IPS DF 4.7 (cell line): ENCODE data around the gene SSBP2.
"Not testable (repeated sequence)": the region's sequence is repeated elsewhere in the genome, so short reads cannot be mapped to it uniquely, and the experiment has no call there.

ENCODE experiments used
- DNase-seq: peaks from one replicate; pipeline ENCODE4 v3.0.0-alpha.2; 2013; ENCODE audit warnings: low spot score; ENCODE audit errors: extremely low read depth

The SSBP2 gene

GRCh38 chr5:81429985-81430384 lies 320.9 kb downstream of the SSBP2 start:
- DNase-seq, result no peak

GRCh38 chr5:81429363-81429762 lies 321.5 kb downstream of the SSBP2 start:
- DNase-seq, result no peak

- DNase-seq, result no peak
Measured at GRCh38 chr5:81428861-81429260, 322.0 kb downstream of the SSBP2 start.

- DNase-seq, result no peak
Measured at GRCh38 chr5:81428446-81428845, 322.5 kb downstream of the SSBP2 start.

- DNase-seq, result no peak
Measured at GRCh38 chr5:81427566-81427965, 323.3 kb downstream of the SSBP2 start.

GRCh38 chr5:81426359-81427030 lies 324.4 kb downstream of the SSBP2 start:
- DNase-seq, result no peak

GRCh38 chr5:81425569-81425968 lies 325.3 kb downstream of the SSBP2 start:
- DNase-seq, result no peak

- no peak for DNase-seq
Measured at GRCh38 chr5:81424728-81425127, 326.2 kb downstream of the SSBP2 start.

GRCh38 chr5:81422671-81423070 lies 328.2 kb downstream of the SSBP2 start:
- no peak for DNase-seq

- no peak for DNase-seq
Measured at GRCh38 chr5:81420039-81420667, 330.7 kb downstream of the SSBP2 start.

- no peak for DNase-seq
Measured at GRCh38 chr5:81418606-81419005, 332.3 kb downstream of the SSBP2 start.

- DNase-seq, result no peak
Measured at GRCh38 chr5:81417052-81417451, 333.8 kb downstream of the SSBP2 start.

GRCh38 chr5:81409896-81410295 lies 341.0 kb downstream of the SSBP2 start:
- no peak for DNase-seq

GRCh38 chr5:81409361-81409760 lies 341.5 kb downstream of the SSBP2 start:
- no peak for DNase-seq

GRCh38 chr5:81408496-81408895 lies 342.4 kb downstream of the SSBP2 start:
- DNase-seq, result no peak

GRCh38 chr5:81407811-81408210 lies 343.1 kb downstream of the SSBP2 start:
- not testable (repeated sequence) for DNase-seq

GRCh38 chr5:81405126-81405891 lies 345.6 kb downstream of the SSBP2 start:
- DNase-seq, result no peak

- no peak for DNase-seq
Measured at GRCh38 chr5:81402192-81402930, 348.5 kb downstream of the SSBP2 start.

- no peak for DNase-seq
Measured at GRCh38 chr5:81401266-81401665, 349.6 kb downstream of the SSBP2 start.

GRCh38 chr5:81400375-81400774 lies 350.5 kb downstream of the SSBP2 start:
- DNase-seq, result no peak

GRCh38 chr5:81398741-81399140 lies 352.2 kb downstream of the SSBP2 start:
- no peak for DNase-seq

GRCh38 chr5:81397176-81397575 lies 353.7 kb downstream of the SSBP2 start:
- no peak for DNase-seq
